ENCODE results near the gene TRAPPC10.

Gene TRAPPC10

GRCh38 chr21:44070391-44070790 lies 58.3 kb downstream of the TRAPPC10 start:
- no peak for DNase-seq (ENCODE audit: low spot score)
- in situ Hi-C loops (cut with MboI; ENCODE audit: low sequenced_read_pairs, unreplicated experiment), result no loop called here
- no peak for TF ChIP-seq CTCF (IDR thresholded peaks at IDR 0.05; ENCODE audit: borderline replicate concordance, control extremely low read depth, extremely low read depth, insufficient read depth, missing control alignments)

DNA sequence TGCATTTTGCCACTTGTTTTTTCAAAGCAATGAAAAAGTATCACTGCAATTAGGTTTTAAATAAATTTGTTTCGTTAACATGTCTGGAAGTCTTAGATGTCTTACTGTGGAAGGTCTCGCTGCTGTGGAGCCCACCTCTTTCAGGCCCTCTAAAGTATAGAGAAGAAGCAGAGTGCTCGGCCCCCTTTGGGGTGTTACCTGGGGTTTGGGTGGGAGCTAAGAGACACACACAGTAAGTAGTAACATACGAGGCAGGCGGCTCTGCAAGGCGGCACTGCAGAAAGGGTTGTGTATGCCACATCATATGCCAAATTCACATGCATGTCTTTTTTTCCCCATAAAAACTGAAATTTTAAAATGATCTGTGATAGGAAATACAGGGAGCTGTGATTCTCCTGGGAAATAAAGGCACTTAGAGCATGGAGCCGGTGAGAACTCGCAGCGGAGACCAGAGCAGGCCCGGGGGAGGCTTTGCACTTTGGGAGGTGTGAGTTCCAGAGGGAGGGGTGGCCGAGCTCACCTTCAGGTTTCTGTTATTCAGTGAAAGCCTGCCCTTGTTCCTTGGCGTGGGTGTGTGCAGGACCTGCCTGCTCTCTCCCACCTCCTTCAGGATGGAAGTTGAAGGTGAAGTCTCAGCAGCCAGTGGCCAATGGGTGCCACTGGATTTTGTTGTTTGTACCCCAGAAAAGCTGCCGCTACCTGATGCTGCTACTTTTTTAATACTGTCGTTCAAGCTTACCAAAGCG lies 59.4 kb downstream of the TRAPPC10 start:
- no peak for DNase-seq (ENCODE audit: low spot score)
- in situ Hi-C loops (cut with MboI; ENCODE audit: low sequenced_read_pairs, unreplicated experiment), result no loop called here
- TF ChIP-seq CTCF (IDR thresholded peaks at IDR 0.05; ENCODE audit: borderline replicate concordance, control extremely low read depth, extremely low read depth, insufficient read depth, missing control alignments), result no peak

DNA sequence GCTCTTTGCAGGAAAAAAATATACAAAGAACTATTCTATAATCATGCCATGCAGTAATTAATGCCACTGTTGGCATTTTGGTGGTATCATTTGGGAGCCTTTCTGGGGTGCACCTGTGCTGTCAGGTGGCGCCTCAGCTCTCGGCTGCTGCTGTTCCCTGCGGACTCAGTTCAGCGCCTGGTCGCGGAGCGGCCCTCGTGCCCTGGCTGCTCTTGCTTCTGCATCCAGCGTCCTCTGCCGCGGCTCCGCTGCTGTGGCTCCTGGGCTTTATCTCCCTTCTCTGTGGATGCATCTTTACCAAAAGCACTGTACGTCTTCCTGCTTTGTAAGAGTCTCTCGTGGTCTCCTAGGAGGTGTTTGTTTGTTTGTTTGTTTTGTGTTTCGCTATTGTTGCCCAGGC lies 60.0 kb downstream of the TRAPPC10 start:
- no peak for TF ChIP-seq CTCF (IDR thresholded peaks at IDR 0.05; ENCODE audit: borderline replicate concordance, control extremely low read depth, extremely low read depth, insufficient read depth, missing control alignments)
- in situ Hi-C loops (cut with MboI; ENCODE audit: low sequenced_read_pairs, unreplicated experiment), result no loop called here
- no peak for DNase-seq (ENCODE audit: low spot score)

- in situ Hi-C loops (cut with MboI; ENCODE audit: low sequenced_read_pairs, unreplicated experiment), result no loop called here
- DNase-seq (ENCODE audit: low spot score), result no peak
- no peak for TF ChIP-seq CTCF (IDR thresholded peaks at IDR 0.05; ENCODE audit: borderline replicate concordance, control extremely low read depth, extremely low read depth, insufficient read depth, missing control alignments)
Observed at GRCh38 chr21:44074315-44074958, 62.3 kb downstream of the TRAPPC10 start.

GRCh38 chr21:44076316-44076715 lies 64.2 kb downstream of the TRAPPC10 start:
- in situ Hi-C loops (cut with MboI; ENCODE audit: low sequenced_read_pairs, unreplicated experiment), result loop anchor here (5.0 to 25.0 kb wide), 2 partner anchors 44 to 386 kb away; partner anchors contain the start of gene LRRC3
- DNase-seq (ENCODE audit: low spot score), result no peak
- TF ChIP-seq CTCF (IDR thresholded peaks at IDR 0.05; ENCODE audit: borderline replicate concordance, control extremely low read depth, extremely low read depth, insufficient read depth, missing control alignments), result no peak

DNA sequence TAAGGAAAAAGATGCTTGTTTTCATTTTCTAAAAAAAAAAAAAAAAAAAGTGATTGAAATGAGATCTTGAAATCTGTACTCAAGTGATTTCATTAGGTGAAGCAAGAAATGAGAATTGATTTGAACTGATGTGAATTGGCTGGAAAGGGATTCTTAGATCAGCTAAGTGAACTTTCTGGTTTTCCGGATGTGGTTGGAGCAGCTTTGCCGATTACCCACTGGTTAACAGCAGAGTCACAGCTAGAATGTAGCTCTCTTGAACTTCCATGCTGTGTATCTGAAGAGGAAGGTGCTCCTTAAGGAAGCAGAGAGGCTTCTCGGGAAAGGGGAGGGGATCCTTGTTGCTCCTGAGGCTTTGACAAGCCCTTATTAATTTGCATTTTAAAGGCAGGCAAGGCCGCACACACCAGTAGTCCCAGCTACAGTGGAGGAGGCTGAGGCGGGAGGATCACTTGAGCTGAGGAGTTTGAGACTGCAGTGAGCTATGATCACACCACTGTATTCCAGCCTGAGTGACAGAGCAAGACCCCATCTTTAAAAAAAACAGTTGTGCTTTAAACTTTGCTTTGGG lies 66.4 kb downstream of the TRAPPC10 start:
- TF ChIP-seq CTCF (IDR thresholded peaks at IDR 0.05; ENCODE audit: borderline replicate concordance, control extremely low read depth, extremely low read depth, insufficient read depth, missing control alignments), result no peak
- DNase-seq (ENCODE audit: low spot score), result no peak
- in situ Hi-C loops (cut with MboI; ENCODE audit: low sequenced_read_pairs, unreplicated experiment), result loop anchor here (5.0 to 25.0 kb wide), 2 partner anchors 46 to 384 kb away; partner anchors contain the start of gene LRRC3
